Suprapubic skin (tissue), 4 donors: Measurements from ENCODE around the gene SPATA20.

ENCODE experiments used
- CTCF ChIP-seq, 2 donors: fragments of 200-600 bp in 1 of 2; fragments of 450-650 bp in 1 of 2; sonication (generic) in 1 of 2; IDR thresholded peaks; one replicate each; pipeline ENCODE4 v1.5.1; 2016 to 2019; ENCODE audit warnings: antibody characterized with exemption in 2 of 2, mild to moderate bottlenecking in 1 of 2, moderate library complexity in 1 of 2
- EP300 ChIP-seq: sonication (generic); formaldehyde crosslinking; IDR thresholded peaks from one replicate; pipeline ENCODE4 v1.6.1; 2017; ENCODE audit warnings: antibody characterized with exemption
- POLR2A ChIP-seq, 2 donors: fragments of 450-650 bp; IDR thresholded peaks; one replicate each; pipeline ENCODE4 v1.6.1; 2017; ENCODE audit warnings: antibody characterized with exemption in 2 of 2, mild to moderate bottlenecking in 2 of 2, moderate library complexity in 2 of 2
- POLR2AphosphoS5 ChIP-seq, 3 donors: sonication (generic); formaldehyde crosslinking; IDR thresholded peaks; one replicate each; pipeline ENCODE4 v1.6.1; 2017; ENCODE audit warnings: antibody characterized with exemption in 3 of 3

- TF ChIP-seq CTCF (IDR thresholded peaks at IDR 0.05) (no peak), POLR2A (IDR thresholded peaks at IDR 0.05) (no peak), POLR2AphosphoS5 (IDR thresholded peaks at IDR 0.05) (no peak), EP300 (no peak)
Measured at GRCh38 chr17:50596191-50597037, 49.4 kb downstream of the SPATA20 start.
